HG03060 (cell line): ENCODE measurements around the gene PSMD14.
"Not testable (repeated sequence)": the region's sequence is repeated elsewhere in the genome, so short reads cannot be mapped to it uniquely, and the experiment has no call there.

Source experiments
- ATAC-seq: cut with Tn5 transposase; IDR thresholded peaks from one replicate; pipeline ENCODE4 v1.9.1; 2021; ENCODE audit warnings: low read depth, moderate number of reproducible peaks; ENCODE audit not compliant: unreplicated experiment

Gene PSMD14

GRCh38 chr2:161308178-161308955 lies at the start of gene PSMD14:
TSS of gene PSMD14 (plus strand) at chr2:161308425. CDS start at chr2:161318826, 10,401 bp downstream.
- ATAC-seq: peak; percentile 86

- no peak for ATAC-seq
Observed at GRCh38 chr2:161265874-161266273, 42.4 kb upstream of the PSMD14 start.

GRCh38 chr2:161269111-161269510 lies 39.1 kb upstream of the PSMD14 start:
- ATAC-seq: no peak

- peak; percentile 68 for ATAC-seq
Observed at GRCh38 chr2:161273038-161273760, 35.0 kb upstream of the PSMD14 start.

- not testable (repeated sequence) for ATAC-seq
Observed at GRCh38 chr2:161278564-161279229, 29.5 kb upstream of the PSMD14 start.

- ATAC-seq: not testable (repeated sequence)
Observed at GRCh38 chr2:161279230-161279815, 28.9 kb upstream of the PSMD14 start.

GRCh38 chr2:161280906-161281323 lies 27.3 kb upstream of the PSMD14 start:
- not testable (repeated sequence) for ATAC-seq

- not testable (repeated sequence) for ATAC-seq
Observed at GRCh38 chr2:161281615-161282310, 26.5 kb upstream of the PSMD14 start.

GRCh38 chr2:161282311-161282644 lies 25.9 kb upstream of the PSMD14 start:
- not testable (repeated sequence) for ATAC-seq

- no peak for ATAC-seq
Observed at GRCh38 chr2:161283926-161284325, 24.3 kb upstream of the PSMD14 start.

- ATAC-seq: no peak
Observed at GRCh38 chr2:161303535-161304050, 4.6 kb upstream of the PSMD14 start.

GRCh38 chr2:161306919-161307318 lies 1.3 kb upstream of the PSMD14 start:
- no peak for ATAC-seq

GRCh38 chr2:161307676-161308075 lies 549 bp upstream of the PSMD14 start:
- no peak for ATAC-seq

GRCh38 chr2:161312996-161313395 lies 4.8 kb downstream of the PSMD14 start:
- no peak for ATAC-seq

- no peak for ATAC-seq
Observed at GRCh38 chr2:161315380-161315779, 7.2 kb downstream of the PSMD14 start.

- no peak for ATAC-seq
Observed at GRCh38 chr2:161316701-161317100, 8.5 kb downstream of the PSMD14 start.

- no peak for ATAC-seq
Observed at GRCh38 chr2:161321944-161322648, 13.9 kb downstream of the PSMD14 start.

GRCh38 chr2:161324876-161325275 lies 16.7 kb downstream of the PSMD14 start:
- no peak for ATAC-seq

- no peak for ATAC-seq
Observed at GRCh38 chr2:161327582-161327981, 19.4 kb downstream of the PSMD14 start.
